ENCODE results near the gene TCAIM. TPM values are rescaled to one million over a fixed set of nuclear protein-coding genes. Genes with fewer than 3 reads are reported as not detected.

Gene TCAIM
- total RNA-seq, 1 experiment from 2014 or later, result 23.8 TPM

DNA sequence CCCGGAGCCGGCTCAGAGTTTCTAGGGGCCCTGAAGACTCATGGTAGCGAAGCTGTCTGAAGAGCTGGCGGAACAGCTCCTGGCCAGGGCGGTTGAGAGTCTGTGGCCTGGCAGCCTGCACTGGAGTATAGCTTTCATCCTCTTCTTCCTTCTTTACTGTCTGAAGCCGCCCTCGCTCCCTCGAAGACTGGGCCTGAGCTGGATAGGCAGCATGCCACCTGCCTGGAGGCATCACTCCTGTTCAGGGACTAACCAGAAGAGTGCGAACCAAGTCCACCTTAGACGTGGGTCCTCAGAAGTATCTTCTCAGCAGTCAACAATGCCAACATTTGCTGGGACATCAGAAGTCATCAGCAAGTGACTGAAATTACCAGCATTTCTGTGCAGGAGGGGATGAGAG lies 116.8 kb downstream of the TCAIM start:
- no peak for DNase-seq
- Histone ChIP-seq H3K23me2 (ENCODE audit: insufficient read length, low read depth, low read length, poor library complexity, severe bottlenecking) (no peaks in the 10 kb centered on the region), H2BK120ac (ENCODE audit: low read depth, low read length, poor library complexity, severe bottlenecking) (no peak overlapping the region), H2BK20ac (ENCODE audit: low read depth, low read length, poor library complexity, severe bottlenecking) (no peak overlapping the region), H3K79me1 (ENCODE audit: insufficient read depth, low read depth, low read length, poor library complexity, severe bottlenecking) (no peaks in the 10 kb centered on the region), H3K4me1 (ENCODE audit: insufficient read depth, low read length) (no peaks in the 10 kb centered on the region), H3K56ac (ENCODE audit: insufficient read length, low read depth, low read length) (no peak overlapping the region), H2AFZ (ENCODE audit: low read length) (no peak overlapping the region), H3K27ac (ENCODE audit: insufficient read length, low read depth, low read length) (no peak overlapping the region), H3K4me2 (ENCODE audit: insufficient read depth, insufficient read length, low read length) (no peak overlapping the region), H4K91ac (ENCODE audit: insufficient read length, low read depth, low read length) (no peak overlapping the region), H3K18ac (ENCODE audit: insufficient read length, low read depth, low read length) (no peak overlapping the region), H3K79me2 (ENCODE audit: insufficient read depth, low read length) (no peaks in the 10 kb centered on the region), H3K9me3 (ENCODE audit: control insufficient read depth, low read depth, low read length) (peaks cover 7% of the 10 kb centered on the region), H3K27me3 (ENCODE audit: insufficient read depth, low read length) (no peaks in the 10 kb centered on the region), H3K4ac (ENCODE audit: low read depth, low read length) (no peak overlapping the region), H2BK5ac (ENCODE audit: insufficient read length, low read length) (no peak overlapping the region), H2AK5ac (ENCODE audit: insufficient read length, low read length) (no peak overlapping the region), H2BK15ac (ENCODE audit: low read depth, low read length) (no peak overlapping the region), H4K8ac (replicated peaks; ENCODE audit: insufficient read length, low read depth, low read length) (no peak overlapping the region), H4K20me1 (ENCODE audit: control insufficient read depth, insufficient read depth, insufficient read length) (no peaks in the 10 kb centered on the region), H3K23ac (ENCODE audit: insufficient read length, low read depth, low read length) (no peak overlapping the region), H3K14ac (ENCODE audit: insufficient read depth, low read length) (no peak overlapping the region), H2BK12ac (ENCODE audit: insufficient read length, low read depth, low read length) (no peak overlapping the region), H4K5ac (ENCODE audit: insufficient read length, low read depth, low read length) (no peak overlapping the region), H3K9ac (ENCODE audit: extremely low read depth, insufficient read length, low read length) (no peak overlapping the region), H3T11ph (ENCODE audit: low read length) (no peak overlapping the region)
- Mint-ChIP-seq H3K4me1 (no peaks in the 10 kb centered on the region), H3K27ac (no peak overlapping the region), H3K36me3 (ENCODE audit: insufficient read depth in 1 of 3, low read depth in 3 of 3) (peaks cover 33 to 68% (median 56%) of the 10 kb centered on the region in 3 experiments; a peak in 6 of 7 replicates), H3K9me3 (peaks cover 0 to 4% of the 10 kb centered on the region in 2 experiments; a peak in 3 of 5 replicates), H3K4me3 (no peak overlapping the region), H3K27me3 (ENCODE audit: low read depth) (no peaks in the 10 kb centered on the region)
- TF ChIP-seq, protein P1, sequence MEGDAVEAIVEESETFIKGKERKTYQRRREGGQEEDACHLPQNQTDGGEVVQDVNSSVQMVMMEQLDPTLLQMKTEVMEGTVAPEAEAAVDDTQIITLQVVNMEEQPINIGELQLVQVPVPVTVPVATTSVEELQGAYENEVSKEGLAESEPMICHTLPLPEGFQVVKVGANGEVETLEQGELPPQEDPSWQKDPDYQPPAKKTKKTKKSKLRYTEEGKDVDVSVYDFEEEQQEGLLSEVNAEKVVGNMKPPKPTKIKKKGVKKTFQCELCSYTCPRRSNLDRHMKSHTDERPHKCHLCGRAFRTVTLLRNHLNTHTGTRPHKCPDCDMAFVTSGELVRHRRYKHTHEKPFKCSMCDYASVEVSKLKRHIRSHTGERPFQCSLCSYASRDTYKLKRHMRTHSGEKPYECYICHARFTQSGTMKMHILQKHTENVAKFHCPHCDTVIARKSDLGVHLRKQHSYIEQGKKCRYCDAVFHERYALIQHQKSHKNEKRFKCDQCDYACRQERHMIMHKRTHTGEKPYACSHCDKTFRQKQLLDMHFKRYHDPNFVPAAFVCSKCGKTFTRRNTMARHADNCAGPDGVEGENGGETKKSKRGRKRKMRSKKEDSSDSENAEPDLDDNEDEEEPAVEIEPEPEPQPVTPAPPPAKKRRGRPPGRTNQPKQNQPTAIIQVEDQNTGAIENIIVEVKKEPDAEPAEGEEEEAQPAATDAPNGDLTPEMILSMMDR (conservative IDR thresholded peaks at IDR 0.05), result no peak
- no CpG with 5 or more reads among the region's 10 CpGs for WGBS (ENCODE audit: extremely low coverage, insufficient read length, low lambda C conversion rate)

Other genes starting within 250 kb of the TCAIM start
- not detected in 2 replicates for gene TOPAZ1, start 96.9 kb upstream of the TCAIM start, total RNA-seq (2021)
- 24.8 and 26.0 TPM in 2 replicates for gene ZNF445, start 138.9 kb downstream of the TCAIM start, total RNA-seq (2021)
- gene ZKSCAN7, start 216.4 kb downstream of the TCAIM start, total RNA-seq (2021), result 7.0 and 8.7 TPM in 2 replicates
- 16.4 and 18.7 TPM in 2 replicates for gene ZNF660, start 246.2 kb downstream of the TCAIM start, total RNA-seq (2021)

Data from H9 (cell line).